Nephron progenitor cell (in vitro differentiated cells): ENCODE results near the gene PLCB4.

ENCODE experiments used
- DNase-seq: peaks from one replicate; pipeline ENCODE4 v3.0.0; 2021
- H3K27ac Mint-ChIP-seq: 2 replicates; pipeline ENCODE4 v1.8.0; 2021; ENCODE audit warnings: mild to moderate bottlenecking, moderate library complexity, mixed read lengths
- H3K27me3 Mint-ChIP-seq: 2 replicates; pipeline ENCODE4 v1.8.0; 2021; ENCODE audit warnings: mild to moderate bottlenecking, low read depth, mixed read lengths; ENCODE audit not compliant: poor library complexity
- H3K36me3 Mint-ChIP-seq: 2 replicates; pipeline ENCODE4 v1.8.0; 2021; ENCODE audit warnings: low read depth, mixed read lengths
- H3K4me1 Mint-ChIP-seq: 2 replicates; pipeline ENCODE4 v1.8.0; 2021; ENCODE audit warnings: mixed read lengths
- H3K4me3 Mint-ChIP-seq: 2 replicates; pipeline ENCODE4 v1.8.0; 2021; ENCODE audit warnings: mild to moderate bottlenecking, moderate library complexity, mixed read lengths
- H3K9me3 Mint-ChIP-seq: 2 replicates; pipeline ENCODE4 v1.8.0; 2021; ENCODE audit warnings: mild to moderate bottlenecking, moderate library complexity, mixed read lengths
- CTCF ChIP-seq: fragments of 200-600 bp; sonication (generic); IDR thresholded peaks from 2 replicates; pipeline ENCODE4 v1.5.0; 2021; ENCODE audit warnings: antibody characterized with exemption

PLCB4 gene

DNA sequence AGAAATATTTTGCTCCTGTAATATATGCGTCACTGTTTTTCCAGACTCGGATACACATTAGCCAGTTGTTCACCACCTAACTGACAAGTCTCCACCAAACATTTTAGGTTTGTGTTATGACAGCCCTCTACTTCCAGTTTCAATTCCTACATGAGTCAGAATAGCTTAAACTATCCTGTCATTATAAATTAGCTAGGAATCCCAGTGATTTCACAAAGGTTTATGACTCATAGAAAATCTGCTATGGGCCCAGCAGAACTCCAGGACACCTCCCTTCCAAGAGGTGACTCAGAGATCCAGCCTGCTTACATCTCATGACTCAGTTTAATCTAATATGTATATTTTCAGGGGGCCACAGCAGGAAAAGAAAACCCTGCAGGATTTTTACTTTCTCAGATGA, 17.4 kb upstream of the PLCB4 start:
- Mint-ChIP-seq H3K9me3 (peaks cover 44% of the 10 kb centered on the region), H3K4me3 (no peak overlapping the region), H3K27me3 (no peaks in the 10 kb centered on the region), H3K4me1 (peaks cover 20% of the 10 kb centered on the region), H3K36me3 (peaks cover 17% of the 10 kb centered on the region), H3K27ac (peak overlapping the region; percentile 64)
- no peak for DNase-seq
- no peak for TF ChIP-seq CTCF

- peak overlapping the region; percentile 64 for H3K27ac Mint-ChIP-seq
- no peak overlapping the region for H3K4me3 Mint-ChIP-seq
- TF ChIP-seq CTCF: no peak
- H3K9me3 Mint-ChIP-seq: peaks cover 43% of the 10 kb centered on the region
- peaks cover 20% of the 10 kb centered on the region for H3K4me1 Mint-ChIP-seq
- no peaks in the 10 kb centered on the region for H3K27me3 Mint-ChIP-seq
- no peak for DNase-seq
- H3K36me3 Mint-ChIP-seq: peaks cover 16% of the 10 kb centered on the region
Measured at GRCh38 chr20:9052136-9052535, 16.8 kb upstream of the PLCB4 start.

- no peak for TF ChIP-seq CTCF
Measured at GRCh38 chr20:9053108-9053507, 15.8 kb upstream of the PLCB4 start.

DNA sequence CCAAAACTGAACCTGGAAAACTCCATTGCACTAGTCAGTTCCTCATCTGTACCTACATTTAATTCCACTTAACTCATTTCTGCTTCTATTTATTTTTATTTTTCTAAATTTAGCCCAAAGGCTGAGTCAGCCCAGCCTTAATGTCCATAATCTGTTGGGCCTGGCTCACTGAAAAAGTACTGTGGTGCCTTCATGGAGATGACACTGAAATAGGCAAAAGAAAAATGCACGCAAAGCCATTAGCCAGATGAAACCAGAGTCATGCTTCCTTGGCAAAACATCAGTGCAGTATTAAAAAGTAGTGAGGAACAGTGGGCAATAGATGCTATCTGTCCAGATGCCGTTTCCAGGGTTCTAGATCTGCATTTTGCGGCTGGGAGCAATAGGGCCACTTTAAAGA, 14.7 kb upstream of the PLCB4 start:
- no peaks in the 10 kb centered on the region for H3K27me3 Mint-ChIP-seq
- H3K36me3 Mint-ChIP-seq: peaks cover 3% of the 10 kb centered on the region
- H3K9me3 Mint-ChIP-seq: peaks cover 23% of the 10 kb centered on the region
- TF ChIP-seq CTCF: no peak
- no peak for DNase-seq
- no peak overlapping the region for H3K4me3 Mint-ChIP-seq
- peaks cover 20% of the 10 kb centered on the region for H3K4me1 Mint-ChIP-seq
- H3K27ac Mint-ChIP-seq: no peak overlapping the region

More at GRCh38 chr20:9053108-9053507, 15.8 kb upstream of the PLCB4 start:
- H3K4me1 Mint-ChIP-seq: peaks cover 20% of the 10 kb centered on the region
- H3K4me3 Mint-ChIP-seq: no peak overlapping the region
- peak overlapping the region; percentile 23 for H3K27ac Mint-ChIP-seq
- DNase-seq: no peak
- peaks cover 33% of the 10 kb centered on the region for H3K9me3 Mint-ChIP-seq
- H3K36me3 Mint-ChIP-seq: peaks cover 10% of the 10 kb centered on the region
- H3K27me3 Mint-ChIP-seq: no peaks in the 10 kb centered on the region

- no peak for DNase-seq
- Mint-ChIP-seq H3K4me3 (no peak overlapping the region), H3K4me1 (no peaks in the 10 kb centered on the region), H3K9me3 (peaks cover 8% of the 10 kb centered on the region), H3K27ac (no peak overlapping the region), H3K36me3 (no peaks in the 10 kb centered on the region), H3K27me3 (peaks cover 3% of the 10 kb centered on the region)
- no peak for TF ChIP-seq CTCF
Measured at GRCh38 chr20:9059931-9060330, 9.0 kb upstream of the PLCB4 start.

DNA sequence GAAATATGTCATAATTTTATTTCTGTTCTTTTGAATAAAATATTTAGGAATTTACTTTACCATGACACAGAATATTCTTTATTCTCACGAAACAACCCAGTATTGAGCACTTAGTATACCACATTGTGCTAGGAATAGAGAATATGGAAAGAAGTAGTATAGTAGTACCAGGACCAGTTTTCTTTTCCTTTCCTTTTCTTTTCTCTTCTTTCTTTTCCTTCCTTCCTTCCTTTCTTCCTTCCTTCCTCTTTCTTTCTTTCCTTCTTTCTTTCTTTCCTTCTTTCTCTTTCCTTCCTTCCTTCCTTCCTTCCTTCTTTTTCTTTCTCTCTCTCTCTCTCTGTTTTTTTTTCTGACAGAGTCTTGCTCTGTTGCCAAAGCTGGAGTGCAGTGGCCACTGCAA, 7.5 kb upstream of the PLCB4 start:
- H3K27me3 Mint-ChIP-seq: peaks cover 3% of the 10 kb centered on the region
- TF ChIP-seq CTCF: no peak
- H3K4me1 Mint-ChIP-seq: peaks cover 8% of the 10 kb centered on the region
- no peaks in the 10 kb centered on the region for H3K36me3 Mint-ChIP-seq
- no peak overlapping the region for H3K4me3 Mint-ChIP-seq
- H3K9me3 Mint-ChIP-seq: peaks cover 6% of the 10 kb centered on the region
- H3K27ac Mint-ChIP-seq: no peak overlapping the region
- DNase-seq: no peak
